Measurements from ENCODE around the gene INSC.

INSC gene

GRCh38 chr11:15295695-15296094 is 181.0 kb downstream of the INSC start:
- no peak overlapping the region for H3K4me3 ChIP-seq (ENCODE audit: control insufficient read depth, low read depth, low read length)
- no peak for DNase-seq (ENCODE audit: low read depth)
- no peak for TF ChIP-seq CTCF (conservative IDR thresholded peaks at IDR 0.05; ENCODE audit: control insufficient read depth, insufficient read depth, low read depth, low read length)

Data from fibroblast of mammary gland (primary cell).